GM19455 (cell line): ENCODE data around the gene PLCB3.

Source experiments
- ATAC-seq: cut with Tn5 transposase; IDR thresholded peaks from one replicate; pipeline ENCODE4 v1.9.1; 2021; ENCODE audit not compliant: unreplicated experiment

The PLCB3 gene

DNA sequence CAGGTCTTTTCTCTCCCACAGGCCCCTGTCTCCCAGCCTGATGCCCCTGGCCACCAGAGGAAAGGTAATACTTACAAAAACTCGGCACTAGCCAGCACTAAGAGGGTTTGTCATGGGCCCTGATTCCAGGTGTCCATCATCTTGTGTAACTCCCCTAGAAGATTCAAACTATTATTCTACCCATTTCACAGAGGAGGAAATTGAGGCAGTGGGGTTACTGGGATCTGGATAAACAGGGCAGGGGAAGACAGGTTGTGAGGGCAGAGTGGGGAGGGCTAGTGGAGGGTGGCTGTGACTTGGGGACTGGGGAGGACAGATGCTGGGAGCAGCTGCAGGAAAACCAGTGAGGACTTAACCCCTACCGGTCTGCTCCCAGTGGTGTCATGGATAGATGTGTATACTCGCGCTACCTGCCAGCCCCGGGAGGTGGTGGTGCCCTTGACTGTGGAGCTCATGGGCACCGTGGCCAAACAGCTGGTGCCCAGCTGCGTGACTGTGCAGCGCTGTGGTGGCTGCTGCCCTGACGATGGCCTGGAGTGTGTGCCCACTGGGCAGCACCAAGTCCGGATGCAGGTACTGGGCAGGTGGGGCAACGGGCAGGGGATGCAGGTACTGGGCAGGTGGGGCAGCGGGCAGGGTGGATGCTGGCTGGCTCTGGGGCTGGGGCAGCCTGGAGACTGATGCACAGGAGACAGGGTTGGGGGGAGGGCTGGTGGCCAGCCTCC is 15.7 kb upstream of the PLCB3 start:
- ATAC-seq, result no peak

DNA sequence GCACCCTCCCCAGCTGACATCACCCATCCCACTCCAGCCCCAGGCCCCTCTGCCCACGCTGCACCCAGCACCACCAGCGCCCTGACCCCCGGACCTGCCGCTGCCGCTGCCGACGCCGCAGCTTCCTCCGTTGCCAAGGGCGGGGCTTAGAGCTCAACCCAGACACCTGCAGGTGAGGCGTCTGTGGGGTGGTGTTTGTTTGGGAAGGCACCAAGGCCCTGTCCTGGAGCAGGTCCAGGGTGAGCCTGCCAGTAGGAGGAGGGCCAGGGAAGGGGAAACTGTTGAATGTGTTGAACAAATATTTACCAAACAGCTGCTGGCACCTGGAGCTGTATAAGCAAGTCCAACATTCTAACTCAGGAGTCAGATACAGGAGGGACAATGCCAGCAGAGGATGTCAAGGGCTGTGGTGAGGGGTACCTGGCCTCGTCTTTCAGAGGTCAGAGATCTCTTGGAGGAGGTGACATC is 13.8 kb upstream of the PLCB3 start:
- ATAC-seq, result no peak

GRCh38 chr11:64238076-64238475 is 13.3 kb upstream of the PLCB3 start:
- no peak for ATAC-seq

- ATAC-seq, result no peak
Observed at GRCh38 chr11:64238999-64239398, 12.3 kb upstream of the PLCB3 start.

DNA sequence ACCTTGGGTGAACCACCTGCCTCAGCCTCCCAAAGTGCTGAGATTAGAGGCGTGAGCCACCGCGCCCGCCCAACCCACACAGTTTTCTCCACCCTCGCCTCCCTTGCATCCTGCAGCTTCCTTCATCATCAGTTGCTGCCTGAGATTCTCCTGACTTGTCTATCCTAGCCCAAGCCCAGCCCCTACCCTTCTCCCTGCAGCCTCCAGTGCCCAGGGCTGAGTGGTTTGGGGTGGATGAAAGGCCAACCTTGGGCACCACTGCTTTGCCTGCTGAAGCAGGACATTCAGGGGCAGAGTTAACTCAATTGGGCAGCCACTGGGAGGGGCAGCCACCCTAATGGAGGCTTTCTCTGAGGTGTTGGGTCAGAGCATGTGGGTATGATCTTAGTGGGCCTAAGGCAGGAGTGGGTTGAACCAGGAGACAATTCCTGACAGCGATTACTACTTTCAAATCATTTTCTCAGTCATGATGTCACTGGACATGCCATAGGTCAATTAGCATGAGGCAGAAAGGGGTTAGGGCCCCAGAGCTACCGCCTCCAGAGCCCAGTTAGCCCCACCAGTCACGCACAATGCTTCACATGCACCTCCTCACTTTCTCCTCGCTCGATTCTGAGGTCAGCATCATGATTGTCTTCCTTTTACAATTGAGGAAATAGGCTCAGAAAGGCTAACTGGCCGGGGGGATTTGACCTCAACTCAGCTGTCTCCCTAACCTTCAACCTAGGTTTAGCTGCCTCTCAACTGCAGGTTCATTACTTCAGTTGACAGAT is 11.5 kb upstream of the PLCB3 start:
- peak; percentile 14 for ATAC-seq

DNA sequence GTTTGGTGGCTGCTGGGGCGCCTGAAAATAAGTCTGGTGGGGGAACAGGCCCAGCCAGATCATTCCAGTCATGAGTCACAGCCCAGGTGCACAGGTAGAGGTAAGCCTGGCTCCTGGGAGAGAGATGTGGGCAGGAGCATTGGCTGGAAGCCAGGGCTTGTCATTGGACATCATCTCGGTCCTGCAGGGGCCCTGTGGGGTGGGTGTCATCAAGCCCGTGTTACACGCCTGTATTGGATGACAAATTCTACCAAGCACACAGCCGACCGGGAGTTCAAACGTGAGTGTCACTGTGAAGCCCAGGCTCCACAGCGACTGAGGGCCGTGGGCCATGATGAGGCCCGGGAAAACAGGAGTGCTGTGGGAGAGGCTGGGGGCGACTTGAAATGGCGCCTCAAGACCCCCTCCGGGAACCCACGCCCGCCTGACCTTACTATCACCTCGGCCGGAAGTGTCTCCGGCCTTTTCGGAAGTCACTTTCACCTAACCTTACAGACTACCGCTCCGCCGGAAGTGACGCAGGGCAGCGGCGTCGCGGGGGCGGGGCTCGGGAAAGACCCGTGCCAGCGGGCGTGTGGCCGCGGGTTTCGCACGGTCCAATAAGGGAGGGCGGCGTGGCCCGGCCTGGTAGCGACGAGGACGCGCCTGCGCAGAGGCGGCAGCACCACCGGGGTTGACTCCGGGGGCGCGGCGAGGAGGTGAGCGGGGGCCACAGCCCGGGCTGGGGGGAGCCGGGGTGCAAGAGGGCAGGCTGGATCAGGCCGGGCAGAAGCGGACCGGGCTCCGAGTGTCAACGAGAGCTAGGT is 10.7 kb upstream of the PLCB3 start, which contains the start of gene FKBP2:
TSS of gene FKBP2 (plus strand) at position 661 of the 806 bp plus-strand sequence. CDS start 1,293 bp downstream, outside the sequence.
- ATAC-seq, result peak; percentile 51

- peak; percentile 53 for ATAC-seq
Observed at GRCh38 chr11:64241241-64241490, 10.2 kb upstream of the PLCB3 start.

- peak; percentile 4 for ATAC-seq
Observed at GRCh38 chr11:64241491-64242374, 9.6 kb upstream of the PLCB3 start.

DNA sequence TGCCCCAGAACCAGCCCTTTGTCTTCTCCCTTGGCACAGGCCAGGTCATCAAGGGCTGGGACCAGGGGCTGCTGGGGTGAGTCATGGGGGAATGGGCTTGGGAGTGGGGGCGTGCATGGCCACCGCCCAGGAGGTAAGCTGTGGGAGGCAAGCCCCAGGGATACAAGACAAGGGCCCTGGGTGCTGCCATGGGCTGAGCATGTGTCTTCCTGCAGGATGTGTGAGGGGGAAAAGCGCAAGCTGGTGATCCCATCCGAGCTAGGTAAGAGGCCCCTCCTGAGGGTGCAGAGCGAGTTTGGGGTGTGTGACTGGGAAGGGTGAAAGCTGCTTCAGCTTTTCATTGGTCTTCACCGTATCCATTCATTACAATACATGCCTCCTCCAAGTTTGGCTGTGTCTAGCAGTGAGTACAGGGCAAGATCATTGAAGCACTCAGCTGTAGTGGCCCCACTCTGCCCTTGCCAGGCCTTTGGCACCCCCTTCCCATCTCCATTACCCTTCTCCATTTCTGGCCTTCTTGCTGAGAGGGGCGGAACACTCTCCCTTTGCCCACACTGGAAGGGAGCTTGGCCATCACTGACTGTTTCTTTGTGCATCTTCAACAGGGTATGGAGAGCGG is 8.0 kb upstream of the PLCB3 start:
- no peak for ATAC-seq

- ATAC-seq, result no peak
Observed at GRCh38 chr11:64244107-64244506, 7.2 kb upstream of the PLCB3 start.

- no peak for ATAC-seq
Observed at GRCh38 chr11:64244966-64245365, 6.4 kb upstream of the PLCB3 start.

- ATAC-seq, result no peak
Observed at GRCh38 chr11:64245401-64245796, 5.9 kb upstream of the PLCB3 start.

DNA sequence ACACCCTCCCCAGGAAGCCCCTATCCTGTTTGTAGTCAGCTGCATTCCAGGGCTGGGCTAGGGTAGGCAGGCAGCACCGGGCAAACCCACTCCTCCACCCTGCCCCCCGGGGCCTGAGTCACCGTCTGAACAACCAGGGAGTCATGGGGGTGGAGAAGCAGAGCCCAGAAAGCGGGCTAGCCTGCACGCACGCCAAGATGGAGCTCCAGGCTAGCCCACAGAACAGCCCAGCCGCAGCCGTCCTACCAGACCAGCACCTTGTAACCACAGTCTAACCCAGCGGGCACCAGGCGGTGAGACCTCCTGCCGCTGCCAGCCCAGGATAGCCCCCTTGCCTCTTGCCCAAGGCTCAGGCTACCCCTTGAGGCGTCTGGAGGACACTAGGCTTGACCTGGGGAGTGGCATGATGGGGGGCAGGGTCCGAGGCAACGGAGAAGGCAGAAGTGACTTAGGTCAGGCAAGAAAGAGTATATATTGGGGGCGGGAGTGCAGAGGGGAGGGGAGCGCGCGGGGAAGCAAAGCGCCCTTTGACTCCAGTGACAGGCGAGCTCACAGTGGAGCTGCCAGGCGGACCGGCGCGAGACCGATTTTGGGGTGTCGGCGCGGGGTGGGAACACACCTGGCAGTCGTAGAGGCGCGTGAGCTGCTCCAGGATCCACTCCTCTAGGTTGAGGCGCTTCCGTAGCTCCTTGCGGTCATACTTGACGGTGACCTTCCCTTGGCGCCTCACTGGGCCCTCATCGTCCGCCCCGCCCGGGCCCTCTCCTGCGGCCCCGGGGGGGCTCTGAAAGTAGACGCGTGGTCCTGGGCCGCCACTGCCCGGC is 5.3 kb upstream of the PLCB3 start:
- no peak for ATAC-seq

GRCh38 chr11:64246621-64246870 is 4.8 kb upstream of the PLCB3 start:
- ATAC-seq, result peak; percentile 6

DNA sequence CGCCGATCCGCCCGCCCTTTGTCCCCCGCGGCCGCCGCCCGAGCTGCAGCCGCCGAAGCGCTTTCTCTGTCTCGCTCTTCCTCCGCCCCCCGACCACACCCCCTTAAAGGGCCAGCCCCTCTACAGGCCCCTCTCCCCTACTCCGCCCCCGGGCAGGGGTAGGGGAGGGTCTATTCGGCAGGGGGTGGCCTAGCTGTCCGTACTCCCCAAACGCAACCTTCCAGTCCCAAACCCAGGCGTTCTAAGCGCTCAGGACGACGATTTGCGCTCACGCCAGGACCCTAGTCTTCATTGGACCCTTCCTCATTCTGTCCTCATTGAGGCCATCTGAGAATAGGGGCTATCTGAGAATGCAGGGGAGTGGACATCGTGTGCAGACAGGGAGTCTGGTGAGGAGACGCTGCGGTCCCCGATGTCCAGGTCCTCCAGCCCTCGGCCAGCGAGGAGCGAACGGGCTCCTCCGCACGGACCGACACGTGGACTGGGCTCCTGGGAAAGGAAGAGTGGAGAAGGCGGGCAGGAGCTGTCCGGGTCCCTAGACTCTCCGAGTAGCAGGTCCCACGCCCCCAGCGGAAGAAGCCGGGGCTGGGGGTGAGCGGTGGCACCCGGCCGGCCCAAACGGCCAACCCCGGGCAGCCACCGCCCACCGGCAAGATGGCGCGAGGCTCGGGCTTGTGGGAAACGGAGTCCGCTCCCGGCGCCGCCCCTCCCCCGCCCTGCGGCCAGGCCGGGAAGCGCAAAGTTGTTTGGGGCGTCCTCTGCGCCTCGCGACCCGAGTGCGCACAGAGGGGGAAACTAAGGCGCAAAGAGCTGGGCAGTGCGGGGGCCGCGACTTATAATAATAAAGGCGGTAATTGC is 4.2 kb upstream of the PLCB3 start, which contains the start of gene PPP1R14B:
TSS of gene PPP1R14B (minus strand) at position 73 of the 858 bp plus-strand sequence. CDS start 270 bp downstream, outside the sequence.
- peak; percentile 42 for ATAC-seq

GRCh38 chr11:64247729-64248531 is 3.4 kb upstream of the PLCB3 start:
- ATAC-seq, result no peak

DNA sequence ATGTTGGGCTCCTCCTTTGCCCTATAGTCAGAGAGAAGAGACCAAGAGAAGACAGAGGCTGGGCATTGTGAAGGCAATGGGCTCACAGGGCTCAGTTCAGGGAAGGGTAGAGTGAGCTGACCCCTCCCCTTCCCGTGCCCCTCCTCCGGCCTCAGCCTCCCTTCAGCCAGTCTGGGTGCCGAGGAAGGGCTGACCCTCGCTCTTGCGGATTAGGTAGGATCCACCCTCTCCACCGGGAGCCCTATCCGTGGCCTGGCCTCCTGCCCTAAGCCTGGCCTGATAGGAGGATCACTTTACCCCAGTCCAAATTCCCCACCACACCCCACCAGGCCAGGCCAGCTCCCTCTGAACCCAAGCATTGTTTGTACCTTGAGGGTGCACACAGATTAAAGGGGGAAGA is 2.8 kb upstream of the PLCB3 start:
- ATAC-seq, result no peak

- ATAC-seq, result no peak
Observed at GRCh38 chr11:64249038-64249437, 2.3 kb upstream of the PLCB3 start.
